Lower leg skin (tissue), 3 donors: ENCODE measurements around the gene VAT1L.

Source experiments
- POLR2A ChIP-seq, 2 donors: fragments of 450-650 bp; IDR thresholded peaks; one replicate each; pipeline ENCODE4 v1.6.1; 2016 to 2017; ENCODE audit warnings: antibody characterized with exemption in 2 of 2, mild to moderate bottlenecking in 1 of 2, moderate library complexity in 1 of 2
- TF ChIP-seq, protein P1 (sequence below), 3 donors: fragments of 450-650 bp; IDR thresholded peaks; one replicate each; pipeline ENCODE4 v1.5.1; 2016; ENCODE audit warnings: antibody characterized with exemption in 3 of 3, mild to moderate bottlenecking in 3 of 3, moderate library complexity in 2 of 3

DNA sequence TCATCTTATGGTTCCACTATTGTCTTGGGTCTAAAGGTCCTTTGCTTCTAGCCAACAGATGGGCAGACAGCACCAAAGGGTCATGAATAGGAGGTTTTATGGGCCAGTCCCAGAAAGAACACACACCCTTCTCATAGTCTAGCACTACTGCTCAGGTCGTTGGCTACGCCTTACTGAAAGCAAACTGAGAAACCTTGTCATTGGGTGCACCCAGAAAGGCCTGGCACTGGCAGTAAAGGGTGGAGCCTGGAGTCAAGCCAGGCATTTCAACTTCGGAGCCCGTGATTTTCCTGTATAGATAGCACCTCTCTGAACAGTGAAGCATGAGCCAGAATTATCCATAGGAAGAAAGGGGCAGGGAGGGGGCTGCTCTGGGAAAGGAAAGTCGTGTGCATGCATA lies 74.9 kb downstream of the VAT1L start:
- TF ChIP-seq, protein P1, sequence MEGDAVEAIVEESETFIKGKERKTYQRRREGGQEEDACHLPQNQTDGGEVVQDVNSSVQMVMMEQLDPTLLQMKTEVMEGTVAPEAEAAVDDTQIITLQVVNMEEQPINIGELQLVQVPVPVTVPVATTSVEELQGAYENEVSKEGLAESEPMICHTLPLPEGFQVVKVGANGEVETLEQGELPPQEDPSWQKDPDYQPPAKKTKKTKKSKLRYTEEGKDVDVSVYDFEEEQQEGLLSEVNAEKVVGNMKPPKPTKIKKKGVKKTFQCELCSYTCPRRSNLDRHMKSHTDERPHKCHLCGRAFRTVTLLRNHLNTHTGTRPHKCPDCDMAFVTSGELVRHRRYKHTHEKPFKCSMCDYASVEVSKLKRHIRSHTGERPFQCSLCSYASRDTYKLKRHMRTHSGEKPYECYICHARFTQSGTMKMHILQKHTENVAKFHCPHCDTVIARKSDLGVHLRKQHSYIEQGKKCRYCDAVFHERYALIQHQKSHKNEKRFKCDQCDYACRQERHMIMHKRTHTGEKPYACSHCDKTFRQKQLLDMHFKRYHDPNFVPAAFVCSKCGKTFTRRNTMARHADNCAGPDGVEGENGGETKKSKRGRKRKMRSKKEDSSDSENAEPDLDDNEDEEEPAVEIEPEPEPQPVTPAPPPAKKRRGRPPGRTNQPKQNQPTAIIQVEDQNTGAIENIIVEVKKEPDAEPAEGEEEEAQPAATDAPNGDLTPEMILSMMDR (IDR thresholded peaks at IDR 0.05): no peak
- TF ChIP-seq POLR2A (IDR thresholded peaks at IDR 0.05): no peak
